Cardiac fibroblast (primary cell): ENCODE measurements around the gene UBXN6.

Experiments
- DNase-seq, 2 donors: peaks; one replicate each; pipeline versions ENCODE4 v3.0.0 to v3.0.0-alpha.2; 2010; ENCODE audit warnings: low read depth in 2 of 2
- H3K4me3 ChIP-seq, 2 donors: replicated peaks in 1 of 2; 1 replicate in 1 of 2; 2 replicates in 1 of 2; pipeline ENCODE4 v1.5.1; 2011; ENCODE audit warnings: low read depth in 2 of 2, low read length in 2 of 2, mild to moderate bottlenecking in 2 of 2, moderate library complexity in 1 of 2
- TF ChIP-seq, protein P1 (sequence below): IDR thresholded peaks from one replicate; pipeline ENCODE4 v1.5.1; 2011; ENCODE audit warnings: low read depth, mild to moderate bottlenecking, low read length, inconsistent platforms

The UBXN6 gene

DNA sequence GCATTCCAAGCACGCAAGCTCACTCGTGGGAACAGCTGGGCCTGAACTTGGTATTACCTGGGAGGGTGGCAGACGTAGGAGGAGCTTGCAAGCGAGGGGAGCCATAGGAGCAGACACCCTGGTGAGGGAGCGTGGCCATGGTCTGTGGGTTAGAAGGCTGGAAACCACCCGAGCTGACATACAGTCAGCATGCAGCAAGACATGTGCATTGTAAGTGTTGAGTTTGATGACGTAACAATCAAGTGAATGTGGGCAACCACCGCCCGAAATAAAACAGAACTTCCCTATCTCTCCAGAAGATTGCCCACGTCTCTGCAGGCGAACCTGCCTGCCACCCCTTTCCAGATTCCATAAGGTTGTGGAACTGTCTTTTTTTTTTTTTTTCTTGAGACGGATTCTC, 26.8 kb downstream of the UBXN6 start:
- TF ChIP-seq, protein P1, sequence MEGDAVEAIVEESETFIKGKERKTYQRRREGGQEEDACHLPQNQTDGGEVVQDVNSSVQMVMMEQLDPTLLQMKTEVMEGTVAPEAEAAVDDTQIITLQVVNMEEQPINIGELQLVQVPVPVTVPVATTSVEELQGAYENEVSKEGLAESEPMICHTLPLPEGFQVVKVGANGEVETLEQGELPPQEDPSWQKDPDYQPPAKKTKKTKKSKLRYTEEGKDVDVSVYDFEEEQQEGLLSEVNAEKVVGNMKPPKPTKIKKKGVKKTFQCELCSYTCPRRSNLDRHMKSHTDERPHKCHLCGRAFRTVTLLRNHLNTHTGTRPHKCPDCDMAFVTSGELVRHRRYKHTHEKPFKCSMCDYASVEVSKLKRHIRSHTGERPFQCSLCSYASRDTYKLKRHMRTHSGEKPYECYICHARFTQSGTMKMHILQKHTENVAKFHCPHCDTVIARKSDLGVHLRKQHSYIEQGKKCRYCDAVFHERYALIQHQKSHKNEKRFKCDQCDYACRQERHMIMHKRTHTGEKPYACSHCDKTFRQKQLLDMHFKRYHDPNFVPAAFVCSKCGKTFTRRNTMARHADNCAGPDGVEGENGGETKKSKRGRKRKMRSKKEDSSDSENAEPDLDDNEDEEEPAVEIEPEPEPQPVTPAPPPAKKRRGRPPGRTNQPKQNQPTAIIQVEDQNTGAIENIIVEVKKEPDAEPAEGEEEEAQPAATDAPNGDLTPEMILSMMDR = no peak
- no peak for DNase-seq

DNA sequence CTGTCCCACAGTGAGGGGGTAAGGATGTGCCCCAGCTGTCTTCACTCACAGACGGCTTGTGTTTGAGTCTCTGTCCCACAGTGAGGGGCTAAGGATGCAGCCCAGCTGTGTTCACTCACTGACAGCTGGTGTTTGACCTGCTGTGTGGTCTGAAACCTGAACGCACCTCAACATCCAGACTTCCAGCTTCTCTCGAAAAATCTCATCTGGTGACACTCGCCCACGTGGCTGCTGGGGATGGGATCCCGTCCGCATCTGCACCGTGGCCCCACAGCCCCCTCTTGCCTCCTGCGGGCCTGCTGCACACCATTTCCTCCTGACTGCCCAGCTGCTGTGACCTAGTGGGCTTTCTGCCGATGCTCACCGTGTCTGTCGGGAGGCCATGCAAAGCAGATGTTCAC, 27.8 kb downstream of the UBXN6 start:
- H3K4me3 ChIP-seq = no peak overlapping the region
- TF ChIP-seq, protein P1 = no peak
- DNase-seq = no peak

More for the DNA sequence above, 26.8 kb downstream of the UBXN6 start:
- H3K4me3 ChIP-seq = no peak overlapping the region

DNA sequence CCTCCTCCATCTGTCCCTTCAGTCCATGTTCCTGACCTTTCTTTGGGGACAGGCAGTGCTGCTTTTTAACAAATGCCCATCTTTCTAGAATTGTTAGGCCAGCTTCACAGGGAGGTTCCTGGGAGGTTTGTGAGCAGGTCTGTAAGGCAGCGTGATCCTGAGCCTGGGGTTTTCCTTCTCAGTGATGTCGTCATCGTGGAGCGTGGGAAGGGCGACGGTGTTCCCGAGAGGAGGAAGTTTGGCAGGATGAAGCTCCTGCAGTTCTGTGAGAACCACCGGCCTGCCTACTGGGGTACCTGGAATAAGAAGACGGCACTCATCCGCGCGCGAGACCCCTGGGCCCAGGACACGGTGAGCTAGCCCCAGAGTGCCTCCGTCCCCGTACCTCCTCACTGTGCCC, 28.3 kb downstream of the UBXN6 start:
- H3K4me3 ChIP-seq = no peak overlapping the region
- TF ChIP-seq, protein P1 = no peak
- no peak for DNase-seq

DNA sequence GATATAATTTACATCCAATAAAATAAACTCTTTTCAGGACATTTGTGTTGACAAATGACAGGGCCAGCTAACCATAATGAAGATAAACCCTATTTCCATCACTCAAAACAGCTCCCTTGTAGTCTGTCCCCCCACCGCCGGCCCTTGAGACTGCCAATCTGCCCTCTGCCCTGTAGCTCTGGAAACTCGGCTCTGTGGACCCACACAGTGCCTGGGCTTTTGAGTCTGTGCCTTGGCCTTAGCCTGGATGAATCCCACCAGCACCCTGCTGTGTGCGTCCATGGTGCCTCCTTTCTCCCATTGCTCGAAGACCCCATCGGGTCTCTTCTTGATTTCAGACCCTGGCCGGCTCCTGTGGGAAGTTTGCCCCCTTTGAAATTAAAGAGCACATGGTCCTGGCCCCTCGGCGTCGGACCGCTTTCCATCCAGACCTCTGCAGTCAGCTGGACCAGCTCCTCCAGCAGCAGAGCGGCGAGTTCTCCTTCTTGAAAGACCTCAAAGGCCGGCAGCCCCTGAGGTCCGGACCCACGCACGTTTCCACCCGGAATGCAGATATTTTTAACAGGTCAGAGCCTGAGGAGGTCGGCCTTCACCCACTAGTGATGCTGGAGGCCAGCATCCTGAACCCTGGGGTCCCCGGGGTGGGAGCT, 29.1 kb downstream of the UBXN6 start:
- DNase-seq = no peak
- no peak overlapping the region for H3K4me3 ChIP-seq
- TF ChIP-seq, protein P1 = no peak

DNA sequence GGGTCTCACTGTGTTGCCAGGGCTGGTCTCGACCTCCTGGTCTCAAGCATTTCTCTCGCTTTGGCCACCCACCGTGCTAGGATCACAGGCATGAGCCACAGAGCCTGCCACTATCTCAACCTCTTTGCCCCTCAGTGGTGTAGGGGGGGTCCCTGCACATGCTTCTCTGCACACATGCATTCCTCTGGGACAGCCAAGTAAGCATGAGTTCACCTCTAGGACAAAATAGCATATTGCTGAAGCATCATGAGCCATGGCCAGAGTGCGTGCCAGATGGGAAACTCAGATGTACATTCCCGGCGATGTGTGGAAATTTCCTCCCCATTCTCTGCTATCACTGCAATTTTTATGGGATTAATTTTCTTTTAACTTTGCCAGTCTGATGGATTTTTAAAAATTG, 32.1 kb downstream of the UBXN6 start:
- H3K4me3 ChIP-seq = no peak overlapping the region
- DNase-seq = peak; percentile 78 to 94
- TF ChIP-seq, protein P1 = no peak

DNA sequence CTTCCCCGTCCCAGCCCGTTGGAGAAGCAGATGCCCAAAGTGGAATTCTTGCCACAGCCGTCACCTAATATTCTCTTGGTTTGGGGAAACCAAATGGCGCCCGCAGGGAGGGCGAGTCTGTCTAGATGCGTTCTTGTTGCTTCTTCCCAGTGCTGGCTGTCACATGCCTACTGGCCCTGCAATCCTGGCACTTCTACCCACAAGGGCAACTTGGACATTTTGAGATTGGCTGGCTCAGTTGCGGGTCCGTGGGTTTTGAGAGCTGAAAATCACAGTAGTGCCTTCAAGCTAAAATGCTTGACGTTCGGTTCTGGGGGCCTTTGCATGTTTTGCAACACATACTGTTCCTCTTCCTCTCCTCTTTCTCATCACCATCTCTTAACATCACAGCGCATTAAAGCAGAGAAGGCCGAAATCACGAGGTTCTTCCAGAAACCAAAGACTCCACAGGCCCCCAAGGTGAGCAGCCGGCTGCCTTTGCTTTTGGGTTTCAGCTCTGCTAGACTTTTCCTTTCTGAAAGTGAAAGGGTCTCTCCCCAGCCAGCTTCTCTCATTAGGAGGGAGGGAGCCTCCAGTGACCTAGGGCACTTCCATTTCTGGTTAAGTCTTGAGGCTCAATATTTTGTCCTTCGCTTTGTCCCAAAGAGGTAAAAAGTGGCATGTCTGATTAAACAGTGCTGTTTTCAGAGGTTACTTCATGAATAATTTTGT, 34.0 kb downstream of the UBXN6 start:
- TF ChIP-seq, protein P1 = no peak
- no peak for DNase-seq
- H3K4me3 ChIP-seq = no peak overlapping the region
